Skeletal muscle tissue (tissue), 4 donors: Measurements from ENCODE around the gene HMCN2. TPM values are rescaled to one million over a fixed set of nuclear protein-coding genes. Genes with fewer than 3 reads are reported as not detected.
"Not testable (repeated sequence)": the region's sequence is repeated elsewhere in the genome, so short reads cannot be mapped to it uniquely, and the experiment has no call there.

ENCODE experiments used
- H3K27ac ChIP-seq: one replicate; pipeline ENCODE4 v1.7.0; 2013; ENCODE audit warnings: mild to moderate bottlenecking, low read depth, low read length, inconsistent platforms
- H3K27me3 ChIP-seq, 3 donors: one replicate each; pipeline ENCODE4 v1.7.0; 2013; ENCODE audit warnings: low read length in 3 of 3; ENCODE audit not compliant: control insufficient read depth in 3 of 3, insufficient read depth in 3 of 3
- H3K36me3 ChIP-seq, 3 donors: one replicate each; pipeline ENCODE4 v1.7.0; 2013; ENCODE audit warnings: low read length in 3 of 3; ENCODE audit not compliant: control insufficient read depth in 3 of 3, insufficient read depth in 3 of 3
- H3K4me1 ChIP-seq, 3 donors: one replicate each; pipeline ENCODE4 v1.7.0; 2013; ENCODE audit warnings: low read length in 3 of 3, mild to moderate bottlenecking in 3 of 3; ENCODE audit not compliant: control insufficient read depth in 3 of 3, insufficient read depth in 3 of 3
- H3K4me3 ChIP-seq, 3 donors: one replicate each; pipeline ENCODE4 v1.7.0; 2013; ENCODE audit warnings: low read length in 3 of 3
- H3K9ac ChIP-seq, 3 donors: one replicate each; pipeline ENCODE4 v1.7.0; 2013; ENCODE audit warnings: low read length in 3 of 3, mild to moderate bottlenecking in 3 of 3, moderate library complexity in 2 of 3, low read depth in 1 of 3
- H3K9me3 ChIP-seq, 3 donors: one replicate each; pipeline ENCODE4 v1.7.0; 2013; ENCODE audit warnings: low read length in 3 of 3; ENCODE audit not compliant: control insufficient read depth in 3 of 3
- total RNA-seq: library from RNA; depleted of rRNA; stranded (reverse); fragments of >200 nt; gene quantifications from one replicate; pipeline ENCODE4 v1.2.3, GENCODE V29; 2014
- donor health status: Osteomylitis.

Gene HMCN2
- total RNA-seq, 1 donor from 2014 or later = 12.5 TPM

DNA sequence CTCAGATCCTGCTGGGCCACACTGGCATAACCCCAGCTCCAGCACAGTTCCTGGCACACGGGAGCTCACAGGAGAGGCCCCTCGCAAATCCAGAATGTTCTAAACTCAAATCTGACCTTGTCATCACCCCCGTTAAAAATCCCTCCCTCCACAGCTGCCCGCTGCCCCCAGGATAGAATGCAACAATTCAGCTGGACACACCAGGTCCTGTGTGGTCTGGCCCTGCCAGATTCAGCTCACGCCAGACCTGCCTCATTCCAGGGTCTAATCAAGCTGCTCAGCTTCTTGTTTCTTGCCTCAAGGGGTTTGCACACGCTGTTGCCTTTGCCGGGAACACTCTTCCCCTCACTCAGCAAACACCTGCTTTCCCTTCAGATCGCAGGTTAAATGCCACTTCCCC, 134.2 kb downstream of the HMCN2 start:
- H3K4me3 ChIP-seq = no peak overlapping the region
- no peak overlapping the region for H3K27ac ChIP-seq
- no peaks in the 10 kb centered on the region for H3K9me3 ChIP-seq
- H3K27me3 ChIP-seq = peaks cover under 1 to 7% (median 3%) of the 10 kb centered on the region in 3 donors
- H3K36me3 ChIP-seq = peaks cover 0 to 10% (median 3%) of the 10 kb centered on the region in 3 donors
- no peaks in the 10 kb centered on the region for H3K4me1 ChIP-seq
- H3K9ac ChIP-seq = no peak overlapping the region

DNA sequence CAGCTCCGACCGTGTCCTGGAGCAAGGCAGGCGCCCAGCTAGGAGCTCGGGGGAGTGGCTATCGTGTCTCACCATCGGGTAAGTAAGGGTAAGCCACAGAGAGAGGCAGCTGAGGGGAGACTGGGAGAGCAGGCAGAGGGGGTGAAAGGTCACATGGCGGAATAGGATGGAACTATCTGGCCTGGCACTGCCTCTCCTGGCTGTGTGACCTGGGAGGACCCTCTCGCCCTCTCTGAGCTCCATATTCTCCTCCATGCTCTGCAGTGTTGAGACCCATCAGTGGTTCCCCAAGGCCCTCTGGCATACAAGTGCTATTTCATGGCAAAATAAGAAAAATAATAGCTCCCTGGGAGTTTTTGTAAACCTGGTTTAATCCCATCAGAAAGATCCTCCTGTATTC, 135.3 kb downstream of the HMCN2 start:
- no peak overlapping the region for H3K9ac ChIP-seq
- no peak overlapping the region for H3K27ac ChIP-seq
- H3K27me3 ChIP-seq = peaks cover 3 to 7% (median 3%) of the 10 kb centered on the region in 3 donors
- H3K4me3 ChIP-seq = no peak overlapping the region
- H3K9me3 ChIP-seq = no peaks in the 10 kb centered on the region
- peaks cover 0 to 10% (median 3%) of the 10 kb centered on the region in 3 donors for H3K36me3 ChIP-seq
- no peaks in the 10 kb centered on the region for H3K4me1 ChIP-seq

DNA sequence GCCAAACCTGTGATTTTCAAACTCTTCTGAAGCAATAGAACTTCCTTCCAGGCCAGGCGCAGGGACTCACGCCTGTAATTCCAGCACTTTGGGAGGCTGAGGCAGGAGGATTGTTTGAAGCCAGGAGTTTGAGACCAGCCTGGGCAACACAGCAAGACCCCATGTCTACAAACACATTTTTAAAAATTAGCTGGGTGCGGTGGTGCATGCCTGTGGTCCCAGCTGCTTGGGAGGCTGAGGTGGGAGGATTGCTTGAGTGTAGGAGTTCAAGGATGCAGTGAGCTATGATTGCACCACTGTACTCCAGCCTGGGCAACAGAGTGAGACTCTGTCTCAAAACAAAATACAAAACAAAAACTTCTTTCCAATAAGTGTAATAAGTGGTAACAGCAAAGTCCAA, 136.2 kb downstream of the HMCN2 start:
- not testable (repeated sequence) for H3K4me1 ChIP-seq, H3K9ac ChIP-seq, H3K4me3 ChIP-seq, H3K9me3 ChIP-seq, H3K36me3 ChIP-seq, H3K27ac ChIP-seq, H3K27me3 ChIP-seq

GRCh38 chr9:130402243-130402642, 136.7 kb downstream of the HMCN2 start:
- H3K36me3 ChIP-seq = peaks cover 0 to 10% (median 3%) of the 10 kb centered on the region in 3 donors

GRCh38 chr9:130402645-130403440, 137.3 kb downstream of the HMCN2 start:
- no peak overlapping the region for H3K27ac ChIP-seq
- no peaks in the 10 kb centered on the region for H3K9me3 ChIP-seq
- peaks cover 0 to 8% (median 3%) of the 10 kb centered on the region in 3 donors for H3K36me3 ChIP-seq
- no peak overlapping the region for H3K9ac ChIP-seq
- no peak overlapping the region for H3K4me3 ChIP-seq
- H3K4me1 ChIP-seq = no peaks in the 10 kb centered on the region
- H3K27me3 ChIP-seq = peaks cover 3 to 7% (median 3%) of the 10 kb centered on the region in 3 donors

More at GRCh38 chr9:130402243-130402642, 136.7 kb downstream of the HMCN2 start:
- H3K4me1 ChIP-seq = no peaks in the 10 kb centered on the region
- H3K27me3 ChIP-seq = peaks cover 3 to 7% (median 3%) of the 10 kb centered on the region in 3 donors
- H3K9me3 ChIP-seq = no peaks in the 10 kb centered on the region
- H3K9ac ChIP-seq = no peak overlapping the region
- H3K4me3 ChIP-seq = no peak overlapping the region
- H3K27ac ChIP-seq = no peak overlapping the region

DNA sequence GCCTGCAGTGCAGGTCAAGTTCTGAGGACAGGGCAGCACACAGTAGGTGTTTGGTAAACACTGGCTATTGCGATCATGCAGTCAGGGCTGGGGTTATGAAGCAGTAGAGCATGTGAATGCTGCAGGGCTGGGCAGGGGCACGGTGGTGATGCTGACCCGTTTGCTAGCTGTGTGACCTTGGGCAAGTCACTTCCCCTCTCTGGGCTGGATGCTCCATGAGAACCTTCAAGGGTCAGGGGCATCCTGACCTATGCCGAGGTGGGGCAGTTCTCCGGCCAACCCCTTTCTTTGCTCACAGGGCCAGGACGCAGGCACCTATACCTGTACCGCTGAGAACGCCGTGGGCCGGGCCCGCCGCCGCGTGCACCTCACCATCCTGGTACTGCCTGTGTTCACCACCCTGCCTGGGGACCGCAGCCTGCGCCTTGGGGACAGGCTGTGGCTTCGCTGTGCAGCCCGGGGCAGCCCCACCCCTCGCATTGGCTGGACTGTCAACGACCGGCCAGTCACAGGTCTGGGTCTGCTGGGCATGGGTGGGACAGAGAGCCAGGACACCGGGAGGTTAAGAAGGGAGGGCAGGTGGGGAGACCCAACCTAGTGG, 140.2 kb downstream of the HMCN2 start:
- H3K9me3 ChIP-seq = no peaks in the 10 kb centered on the region
- no peak overlapping the region for H3K4me3 ChIP-seq
- H3K27me3 ChIP-seq = peaks cover 3 to 7% (median 4%) of the 10 kb centered on the region in 3 donors
- H3K9ac ChIP-seq = no peak overlapping the region
- peaks cover 0 to 6% (median under 1%) of the 10 kb centered on the region in 3 donors for H3K36me3 ChIP-seq
- H3K4me1 ChIP-seq = no peaks in the 10 kb centered on the region
- no peak overlapping the region for H3K27ac ChIP-seq

DNA sequence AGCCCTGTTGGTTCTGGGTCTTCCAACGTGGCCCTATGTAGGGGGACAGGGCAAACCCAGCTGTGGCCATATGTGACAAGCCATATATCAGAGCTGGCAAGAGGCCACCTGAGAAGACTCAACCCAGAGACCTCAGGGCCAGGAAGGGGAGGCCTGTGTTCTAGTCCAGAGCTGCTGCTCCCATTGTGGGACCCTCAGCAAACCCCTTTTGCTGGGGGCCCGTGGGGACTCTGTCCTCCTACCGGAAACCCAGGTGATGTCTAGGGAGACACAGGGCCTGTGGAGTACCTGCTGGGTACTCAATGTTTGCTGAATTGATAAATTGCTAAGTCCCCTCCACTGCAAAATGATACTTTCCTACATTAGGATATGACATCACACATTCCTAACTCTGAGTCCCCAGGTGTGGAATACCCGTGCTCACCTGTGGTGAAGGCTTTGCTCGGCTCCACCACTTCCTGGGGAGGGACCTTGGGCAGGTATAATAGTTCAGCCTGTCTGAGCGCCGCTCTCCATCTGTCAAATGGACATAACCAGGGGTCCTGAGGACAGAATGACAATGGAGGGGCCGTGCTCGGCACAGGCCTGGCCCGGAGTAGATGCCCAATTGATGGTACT, 140.8 kb downstream of the HMCN2 start:
- peaks cover 0 to 4% (median 0%) of the 10 kb centered on the region in 3 donors for H3K36me3 ChIP-seq
- H3K4me3 ChIP-seq = no peak overlapping the region
- no peaks in the 10 kb centered on the region for H3K9me3 ChIP-seq
- no peak overlapping the region for H3K27ac ChIP-seq
- peaks cover 3 to 7% (median 4%) of the 10 kb centered on the region in 3 donors for H3K27me3 ChIP-seq
- no peaks in the 10 kb centered on the region for H3K4me1 ChIP-seq
- no peak overlapping the region for H3K9ac ChIP-seq

DNA sequence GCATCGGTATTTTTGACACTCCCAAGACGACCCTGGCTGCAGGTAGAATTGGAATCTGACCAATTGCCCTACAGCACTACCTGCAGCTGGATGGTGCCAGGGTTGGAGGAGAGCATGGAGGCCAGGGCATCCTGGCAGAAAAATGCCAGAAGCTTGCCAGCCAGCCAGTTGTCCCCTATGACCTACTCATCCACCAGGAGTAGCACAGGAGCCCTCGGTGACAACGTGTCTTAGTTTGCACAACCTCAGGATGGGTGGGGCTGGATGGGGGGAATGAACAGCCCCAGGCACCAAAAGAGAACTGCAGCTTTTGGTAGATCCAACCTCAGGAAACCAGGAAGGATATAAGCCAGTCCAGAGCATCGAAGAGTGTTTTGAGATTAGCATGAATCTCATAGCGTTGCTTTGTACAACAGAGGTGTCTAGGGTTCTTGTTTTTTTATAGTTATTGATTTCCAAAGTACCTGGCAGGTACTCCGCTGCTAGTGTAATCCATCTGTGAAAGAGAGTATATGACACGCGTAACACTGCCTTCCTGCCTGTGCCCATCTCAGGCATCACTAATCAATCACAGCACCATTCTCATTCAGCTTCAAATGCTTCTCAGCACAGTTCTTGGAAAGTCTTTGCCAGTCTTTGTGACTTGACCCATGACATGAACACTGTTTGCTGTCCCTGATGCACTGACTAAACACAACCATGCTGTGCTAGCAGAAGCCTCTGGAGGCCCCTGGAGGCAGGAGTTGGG, 142.5 kb downstream of the HMCN2 start:
- Histone ChIP-seq H3K9me3 (no peaks in the 10 kb centered on the region), H3K4me1 (no peaks in the 10 kb centered on the region), H3K27ac (no peak overlapping the region), H3K4me3 (no peak overlapping the region), H3K9ac (no peak overlapping the region), H3K36me3 (peaks cover 0 to 5% (median 0%) of the 10 kb centered on the region in 3 donors), H3K27me3 (peaks cover 0 to 7% (median 0%) of the 10 kb centered on the region in 3 donors)

DNA sequence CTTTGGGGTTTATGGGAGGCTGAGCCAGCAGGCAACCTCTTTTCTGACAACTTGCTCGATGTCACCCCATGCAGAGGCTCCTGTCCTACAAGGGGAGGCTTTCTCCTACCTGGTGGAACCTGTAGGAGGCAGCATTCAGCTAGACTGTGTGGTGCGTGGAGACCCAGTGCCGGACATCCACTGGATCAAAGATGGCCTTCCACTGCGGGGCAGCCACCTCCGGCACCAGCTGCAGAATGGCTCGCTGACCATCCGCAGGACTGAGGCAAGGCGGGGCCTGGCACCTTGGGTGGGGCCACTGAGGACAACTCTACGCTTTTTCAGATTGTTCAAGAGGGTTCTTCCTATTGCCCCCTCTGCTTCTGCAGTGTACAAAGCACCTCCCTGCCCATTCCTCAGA, 143.1 kb downstream of the HMCN2 start:
- Histone ChIP-seq H3K9me3 (no peaks in the 10 kb centered on the region), H3K27me3 (peaks cover 0 to 7% (median 0%) of the 10 kb centered on the region in 3 donors), H3K4me3 (no peak overlapping the region), H3K36me3 (peaks cover 0 to 9% (median 0%) of the 10 kb centered on the region in 3 donors), H3K9ac (no peak overlapping the region), H3K27ac (no peak overlapping the region), H3K4me1 (no peaks in the 10 kb centered on the region)
